GM12892 (cell line): Measurements from ENCODE around the gene NSA2.
"Not testable (repeated sequence)": the region's sequence is repeated elsewhere in the genome, so short reads cannot be mapped to it uniquely, and the experiment has no call there.

Experiments
- DNase-seq: peaks from one replicate; pipeline ENCODE4 v3.0.0; 2011; ENCODE audit not compliant: insufficient read length
- FAIRE-seq: peaks from 2 replicates; lab custom pipeline; 2011; peaks lifted over from hg19 to GRCh38; lab: Jason Lieb, UNC
- POLR2A ChIP-seq: IDR thresholded peaks from 2 replicates; pipeline ENCODE4 v1.6.1; 2011; ENCODE audit warnings: low read depth, low read length, control low read depth
- POLR2AphosphoS5 ChIP-seq: IDR thresholded peaks from 2 replicates; pipeline ENCODE4 v1.6.1; 2011; ENCODE audit warnings: low read depth, low read length, control low read depth
- TAF1 ChIP-seq: IDR thresholded peaks from 2 replicates; pipeline ENCODE4 v1.6.1; 2011; ENCODE audit warnings: low read depth, mild to moderate bottlenecking, control low read depth, low read length, borderline replicate concordance

The NSA2 gene

GRCh38 chr5:74767579-74767913 lies 497 bp downstream of the NSA2 start:
- no peak for FAIRE-seq
- no peak for DNase-seq

GRCh38 chr5:74772359-74772758 lies 5.3 kb downstream of the NSA2 start:
- no peak for DNase-seq
- FAIRE-seq = no peak
- TF ChIP-seq TAF1 = no peak
- TF ChIP-seq POLR2AphosphoS5 = no peak
- no peak for TF ChIP-seq POLR2A

More at GRCh38 chr5:74767579-74767913, 497 bp downstream of the NSA2 start:
- no peak for TF ChIP-seq POLR2A

- TF ChIP-seq TAF1 (no peak), POLR2AphosphoS5 (no peak), POLR2A (no peak)
- FAIRE-seq (no peak), DNase-seq (no peak)
Measured at GRCh38 chr5:74778609-74779008, 11.6 kb downstream of the NSA2 start.

DNA sequence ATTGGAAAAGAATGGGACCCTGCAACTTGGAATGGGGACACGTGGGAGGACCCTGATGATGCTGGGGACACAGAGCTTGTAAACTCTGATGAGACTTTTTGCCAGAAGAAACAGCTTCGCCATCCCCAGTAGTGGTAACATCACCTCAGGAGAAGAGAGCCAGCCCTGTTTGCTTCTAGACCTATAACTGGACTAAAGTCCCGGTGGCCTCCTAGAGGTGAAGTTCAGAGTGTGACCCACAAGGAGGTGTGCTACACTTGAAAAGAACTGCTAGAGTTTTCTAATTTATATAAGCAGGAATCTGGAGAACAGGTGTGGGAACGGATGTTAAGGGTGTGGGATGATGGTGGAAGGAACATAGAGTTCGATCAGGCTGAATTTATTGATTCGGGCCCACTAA lies 19.8 kb downstream of the NSA2 start:
- DNase-seq (no peak), FAIRE-seq (no peak)
- TF ChIP-seq TAF1 (no peak), POLR2A (no peak), POLR2AphosphoS5 (no peak)

- FAIRE-seq (no peak), DNase-seq (no peak)
- TF ChIP-seq POLR2AphosphoS5 (no peak), TAF1 (no peak), POLR2A (no peak)
Measured at GRCh38 chr5:74787424-74787823, 20.4 kb downstream of the NSA2 start.

GRCh38 chr5:74791669-74792068 lies 24.6 kb downstream of the NSA2 start:
- DNase-seq, FAIRE-seq: not testable (repeated sequence)

GRCh38 chr5:74798977-74799911 lies 32.2 kb downstream of the NSA2 start:
- TF ChIP-seq TAF1 = no peak
- TF ChIP-seq POLR2A = no peak
- TF ChIP-seq POLR2AphosphoS5 = no peak
- FAIRE-seq (no peak), DNase-seq (no peak)

DNA sequence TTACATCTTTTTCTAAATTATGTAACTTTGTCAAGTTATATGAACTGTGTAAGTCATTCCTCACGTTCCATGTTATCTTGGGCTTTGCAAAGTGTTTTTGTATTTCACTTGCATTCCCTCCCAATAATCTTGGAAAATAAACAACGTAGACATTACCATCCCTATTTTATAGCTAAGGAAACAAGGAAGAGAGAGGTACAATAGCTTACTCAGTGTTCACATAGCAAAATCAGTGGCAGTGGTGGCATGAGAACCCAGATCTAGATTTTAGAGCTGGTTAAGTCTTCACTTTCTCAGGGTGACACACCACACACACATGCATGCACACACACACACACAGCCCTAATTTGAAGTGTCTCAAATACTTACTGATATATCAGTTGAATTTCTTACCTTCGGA lies 34.1 kb downstream of the NSA2 start:
- DNase-seq (no peak), FAIRE-seq (no peak)
- no peak for TF ChIP-seq POLR2A
- no peak for TF ChIP-seq TAF1
- no peak for TF ChIP-seq POLR2AphosphoS5

DNA sequence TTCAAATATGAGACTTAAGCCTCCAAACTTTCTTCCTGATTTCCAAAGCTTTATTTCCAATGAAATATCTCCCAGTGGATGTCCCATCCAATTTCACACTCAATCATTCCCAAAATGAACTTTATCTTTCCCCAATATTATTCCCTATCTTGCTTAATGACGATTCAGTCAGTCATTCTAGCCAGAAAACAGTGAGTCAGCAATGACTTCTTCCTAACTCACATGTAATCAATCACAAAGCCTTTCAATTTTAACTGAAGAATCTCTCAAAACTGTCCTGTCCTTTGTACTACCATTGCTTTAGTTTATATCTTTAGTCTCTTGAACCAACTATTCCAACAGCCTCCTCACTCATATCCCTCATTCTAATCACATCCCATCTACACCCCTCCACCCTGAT lies 34.9 kb downstream of the NSA2 start:
- no peak for DNase-seq
- FAIRE-seq = no peak
- TF ChIP-seq TAF1 (no peak), POLR2AphosphoS5 (no peak), POLR2A (no peak)

GRCh38 chr5:74810915-74811314 lies 43.9 kb downstream of the NSA2 start:
- FAIRE-seq = no peak
- TF ChIP-seq TAF1 = no peak
- TF ChIP-seq POLR2A = no peak
- TF ChIP-seq POLR2AphosphoS5 = no peak

DNA sequence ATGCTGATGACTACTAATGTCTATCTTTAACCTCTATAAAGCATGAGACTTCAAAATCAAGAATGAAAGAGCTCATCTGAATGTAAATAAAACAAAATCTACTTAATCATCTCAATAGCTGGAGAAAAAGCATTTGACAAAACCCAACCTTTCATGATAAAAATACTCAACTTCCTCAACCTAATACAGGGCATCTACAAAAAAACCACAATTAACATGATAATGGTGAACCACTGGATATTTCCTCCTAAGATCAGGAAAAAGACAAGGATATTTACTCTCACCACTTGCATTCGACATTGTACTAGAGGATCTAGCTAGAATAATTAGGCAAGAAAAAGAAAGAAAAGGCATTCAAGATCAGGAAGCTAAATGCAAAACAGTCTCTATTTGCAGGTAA lies 49.8 kb downstream of the NSA2 start:
- DNase-seq (no peak), FAIRE-seq (no peak)
- TF ChIP-seq TAF1 (no peak), POLR2AphosphoS5 (no peak), POLR2A (no peak)

More at GRCh38 chr5:74810915-74811314, 43.9 kb downstream of the NSA2 start:
- DNase-seq = no peak

DNA sequence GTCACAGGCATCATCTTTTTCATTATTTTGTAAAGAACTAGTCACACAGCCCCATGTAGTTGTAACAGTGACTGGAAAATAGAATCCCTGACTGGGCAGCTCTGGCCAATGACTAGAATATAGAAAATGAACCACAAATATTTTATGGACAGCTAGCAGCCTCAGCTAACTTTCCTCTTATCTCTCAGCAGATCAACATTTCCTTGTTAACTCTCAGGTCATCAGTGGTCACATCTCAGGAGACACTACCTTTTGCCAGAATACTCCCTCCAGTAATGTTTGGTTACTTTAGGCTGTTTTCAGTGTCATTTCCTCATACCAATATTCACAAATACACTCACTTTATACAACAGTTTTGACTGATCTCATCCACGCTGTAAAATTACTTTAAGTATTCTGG lies 55.2 kb downstream of the NSA2 start:
- no peak for FAIRE-seq
- DNase-seq = no peak
- TF ChIP-seq POLR2A (no peak), TAF1 (no peak), POLR2AphosphoS5 (no peak)

- FAIRE-seq (no peak), DNase-seq (no peak)
- no peak for TF ChIP-seq POLR2AphosphoS5
- TF ChIP-seq TAF1 = no peak
- no peak for TF ChIP-seq POLR2A
Measured at GRCh38 chr5:74829413-74829812, 62.4 kb downstream of the NSA2 start.
